Activated naive CD8-positive, alpha-beta T cell treated with anti-CD3 and anti-CD28 coated beads, Interleukin-2, amount 10 ng/mL, durations not matched to agents 7 days and 5 days (primary cell): ENCODE data around the gene LRRC34. TPM values are rescaled to one million over a fixed set of nuclear protein-coding genes. Genes with fewer than 3 reads are reported as not detected.
A peak's percentile ranks its signal among the peaks of the same experiment; 100 is the strongest.

Experiments used
- ATAC-seq: fragments of 150-1000 bp; cut with Tn5 transposase; one replicate; pipeline ENCODE4 v1.10.0; 2021; ENCODE audit warnings: low read depth, moderate library complexity
- POLR2A ChIA-PET: fragments of 350-600 bp; sonication (Branson Sonifier 250); formaldehyde crosslinking; loops from one replicate; lab custom pipeline; 2021; ENCODE audit warnings: antibody characterized with exemption; lab: Charles Lee
- DNase-seq: peaks from one replicate; pipeline ENCODE4 v3.0.0; 2021
- H3K27ac Mint-ChIP-seq: one replicate; pipeline ENCODE4 v1.8.0; 2022; ENCODE audit warnings: mild to moderate bottlenecking, mixed read lengths
- H3K27me3 Mint-ChIP-seq: one replicate; pipeline ENCODE4 v1.8.0; 2022; ENCODE audit warnings: mild to moderate bottlenecking, moderate library complexity, mixed read lengths
- H3K36me3 Mint-ChIP-seq: one replicate; pipeline ENCODE4 v1.8.0; 2021; ENCODE audit warnings: mild to moderate bottlenecking, mixed read lengths
- H3K4me1 Mint-ChIP-seq: one replicate; pipeline ENCODE4 v1.8.0; 2021; ENCODE audit warnings: mixed read lengths
- H3K4me3 Mint-ChIP-seq: one replicate; pipeline ENCODE4 v1.8.0; 2022; ENCODE audit warnings: mild to moderate bottlenecking, moderate library complexity, mixed read lengths
- H3K9me3 Mint-ChIP-seq: one replicate; pipeline ENCODE4 v1.8.0; 2021; ENCODE audit warnings: mixed read lengths
- total RNA-seq, 2 experiments: library from RNA; stranded (reverse); gene quantifications; one replicate each; pipeline ENCODE4 v1.2.3, GENCODE V29; 2021

Gene LRRC34
- total RNA-seq, 2 experiments from 2014 or later, result 6.9 to 8.1 TPM

DNA sequence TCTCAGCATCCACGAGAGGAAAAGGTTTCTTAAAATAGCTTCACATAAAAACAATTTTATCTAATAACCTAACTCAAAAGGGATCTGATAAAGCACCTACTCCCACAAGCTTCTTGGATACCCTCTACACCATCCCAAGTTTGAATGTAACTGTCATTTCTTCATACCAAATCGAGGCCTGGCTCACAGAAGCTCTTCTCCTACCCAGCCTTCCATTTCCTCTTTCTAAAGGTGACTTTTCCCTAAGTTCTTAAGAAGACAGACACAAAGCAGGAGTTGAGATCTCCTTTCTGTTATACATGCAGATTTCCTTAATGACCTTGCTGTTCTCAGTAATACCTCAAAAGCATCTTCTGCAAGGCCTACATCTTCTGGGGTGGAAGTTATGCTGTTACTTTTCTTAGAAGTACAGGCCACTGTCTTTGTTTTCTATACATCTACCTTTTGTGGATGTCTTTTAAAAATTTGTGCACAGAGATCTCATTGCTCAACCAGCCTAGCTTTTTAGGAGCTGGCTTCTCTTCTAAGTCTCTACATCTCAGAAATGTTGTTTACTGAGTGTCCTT is 3.4 kb downstream of the LRRC34 start:
- no peaks in the 10 kb centered on the region for H3K9me3 Mint-ChIP-seq
- H3K27ac Mint-ChIP-seq, result peak overlapping the region; percentile 84
- DNase-seq, result no peak
- H3K36me3 Mint-ChIP-seq, result peaks cover 16% of the 10 kb centered on the region
- H3K4me3 Mint-ChIP-seq, result peak overlapping the region; percentile 56
- peaks cover 28% of the 10 kb centered on the region for H3K4me1 Mint-ChIP-seq
- POLR2A ChIA-PET, result interaction anchor here (0.6 to 6.3 kb wide), 5 partner anchors 10 to 46 kb away, joined by 3 to 50 read pairs (median 6); partner anchors contain the start of genes MYNN and TERC
- ATAC-seq, result no peak
- H3K27me3 Mint-ChIP-seq, result peaks cover 2% of the 10 kb centered on the region

DNA sequence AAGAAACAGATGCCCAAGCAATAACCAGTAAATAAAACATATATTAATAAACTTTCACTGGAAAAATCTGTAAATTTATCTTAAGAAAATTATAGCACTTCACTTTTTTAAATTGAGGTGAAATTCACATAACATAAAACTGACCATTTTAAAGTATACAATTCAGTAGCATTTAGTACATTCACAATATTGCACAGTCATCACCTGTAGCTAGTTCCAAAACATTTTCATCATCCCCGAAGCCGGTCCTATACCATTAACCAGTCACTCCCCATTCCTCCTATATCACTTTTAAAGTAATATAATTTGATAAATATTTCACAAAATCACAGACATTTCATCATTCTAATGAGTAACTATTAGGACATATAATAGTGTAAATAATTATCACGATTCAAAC is 8.0 kb downstream of the LRRC34 start:
- H3K9me3 Mint-ChIP-seq, result no peaks in the 10 kb centered on the region
- DNase-seq (no peak), ATAC-seq (no peak)
- H3K4me3 Mint-ChIP-seq, result no peak overlapping the region
- no peak overlapping the region for H3K27ac Mint-ChIP-seq
- H3K36me3 Mint-ChIP-seq, result peaks cover 24% of the 10 kb centered on the region
- no peaks in the 10 kb centered on the region for H3K27me3 Mint-ChIP-seq
- H3K4me1 Mint-ChIP-seq, result peaks cover 10% of the 10 kb centered on the region
- POLR2A ChIA-PET, result no interaction called here

GRCh38 chr3:169792359-169792758 is 20.3 kb downstream of the LRRC34 start:
- ATAC-seq (no peak), DNase-seq (no peak)
- peaks cover 7% of the 10 kb centered on the region for H3K4me1 Mint-ChIP-seq
- H3K36me3 Mint-ChIP-seq, result peaks cover 34% of the 10 kb centered on the region
- POLR2A ChIA-PET, result no interaction called here
- no peak overlapping the region for H3K27ac Mint-ChIP-seq
- no peak overlapping the region for H3K4me3 Mint-ChIP-seq
- H3K9me3 Mint-ChIP-seq, result no peaks in the 10 kb centered on the region
- no peaks in the 10 kb centered on the region for H3K27me3 Mint-ChIP-seq

DNA sequence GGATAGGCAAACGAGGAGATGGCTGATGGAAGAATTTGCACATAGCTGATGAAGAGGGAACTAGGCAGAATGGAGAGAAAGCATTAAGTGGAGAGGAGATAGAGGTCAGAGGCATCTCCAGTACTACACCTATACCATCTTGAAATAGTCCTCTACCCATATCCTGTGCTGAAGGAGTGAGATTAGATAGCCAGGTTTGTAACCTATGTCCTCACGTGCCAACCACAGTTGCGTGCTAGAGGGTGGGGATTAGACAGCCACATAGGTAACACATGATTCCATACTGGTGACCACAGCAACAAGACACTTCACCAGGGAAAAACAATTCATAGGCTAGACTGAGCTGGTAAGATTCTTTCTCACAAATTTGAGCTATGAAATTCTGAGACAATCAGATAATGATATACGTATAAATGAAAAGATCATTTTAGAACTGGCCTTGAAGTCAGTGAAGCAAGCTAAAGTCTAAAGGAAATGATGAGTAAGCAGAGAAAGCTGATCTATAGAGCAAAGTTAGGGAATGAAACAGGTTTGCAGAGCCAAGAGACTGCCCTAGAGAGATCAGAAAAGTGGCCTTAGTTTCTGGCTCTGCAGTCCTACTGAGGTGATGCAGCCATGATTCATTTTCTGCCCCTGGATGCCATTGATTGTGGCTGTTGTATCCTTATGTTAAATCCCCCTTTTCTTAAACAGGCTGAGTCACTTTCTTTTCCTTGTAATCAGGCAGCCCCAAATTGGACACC is 21.8 kb downstream of the LRRC34 start:
- ATAC-seq, result no peak
- H3K36me3 Mint-ChIP-seq, result peaks cover 43% of the 10 kb centered on the region
- H3K27ac Mint-ChIP-seq, result no peak overlapping the region
- POLR2A ChIA-PET, result interaction anchor here (0.6 kb wide), 1 partner anchor 42 kb away, joined by 4 read pairs; no protein-coding TSS in a partner anchor
- no peaks in the 10 kb centered on the region for H3K27me3 Mint-ChIP-seq
- DNase-seq, result no peak
- H3K4me3 Mint-ChIP-seq, result no peak overlapping the region
- no peaks in the 10 kb centered on the region for H3K9me3 Mint-ChIP-seq
- H3K4me1 Mint-ChIP-seq, result peaks cover 7% of the 10 kb centered on the region

GRCh38 chr3:169790219-169790618 is 22.5 kb downstream of the LRRC34 start:
- Mint-ChIP-seq H3K27me3 (no peaks in the 10 kb centered on the region), H3K9me3 (no peaks in the 10 kb centered on the region), H3K4me3 (no peak overlapping the region), H3K36me3 (peaks cover 45% of the 10 kb centered on the region), H3K27ac (no peak overlapping the region), H3K4me1 (peaks cover 9% of the 10 kb centered on the region)
- POLR2A ChIA-PET, result interaction anchor here (0.6 kb wide), 1 partner anchor 43 kb away, joined by 4 read pairs; no protein-coding TSS in a partner anchor
- no peak for ATAC-seq
- DNase-seq, result no peak

DNA sequence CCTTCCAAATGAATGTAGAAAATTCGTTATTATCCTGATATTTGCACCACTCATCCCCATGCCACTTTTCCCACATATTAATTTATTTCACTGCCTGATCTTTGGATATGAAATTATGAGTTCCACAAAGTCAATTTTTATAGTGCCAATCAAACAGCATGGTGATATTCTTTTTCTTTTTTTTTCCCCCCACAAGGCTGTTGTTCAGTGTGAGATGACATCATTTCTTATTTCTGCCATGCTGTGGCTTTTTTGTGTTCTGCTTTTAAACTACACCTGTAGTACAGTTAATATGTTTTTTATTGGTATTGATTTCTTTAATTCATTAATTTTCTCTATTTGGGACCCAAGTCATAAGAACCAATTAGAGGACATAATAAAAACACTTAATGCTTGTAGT is 24.9 kb downstream of the LRRC34 start:
- POLR2A ChIA-PET, result no interaction called here
- no peak for ATAC-seq
- no peak overlapping the region for H3K27ac Mint-ChIP-seq
- no peak overlapping the region for H3K4me3 Mint-ChIP-seq
- H3K27me3 Mint-ChIP-seq, result no peaks in the 10 kb centered on the region
- no peak for DNase-seq
- peaks cover 43% of the 10 kb centered on the region for H3K36me3 Mint-ChIP-seq
- peaks cover 9% of the 10 kb centered on the region for H3K4me1 Mint-ChIP-seq
- H3K9me3 Mint-ChIP-seq, result no peaks in the 10 kb centered on the region

- Mint-ChIP-seq H3K4me3 (no peak overlapping the region), H3K36me3 (peaks cover 43% of the 10 kb centered on the region), H3K27ac (no peak overlapping the region), H3K9me3 (no peaks in the 10 kb centered on the region), H3K4me1 (peaks cover 12% of the 10 kb centered on the region), H3K27me3 (no peaks in the 10 kb centered on the region)
- POLR2A ChIA-PET, result no interaction called here
- no peak for ATAC-seq
- DNase-seq, result no peak
Observed at GRCh38 chr3:169787120-169787519, 25.6 kb downstream of the LRRC34 start.

DNA sequence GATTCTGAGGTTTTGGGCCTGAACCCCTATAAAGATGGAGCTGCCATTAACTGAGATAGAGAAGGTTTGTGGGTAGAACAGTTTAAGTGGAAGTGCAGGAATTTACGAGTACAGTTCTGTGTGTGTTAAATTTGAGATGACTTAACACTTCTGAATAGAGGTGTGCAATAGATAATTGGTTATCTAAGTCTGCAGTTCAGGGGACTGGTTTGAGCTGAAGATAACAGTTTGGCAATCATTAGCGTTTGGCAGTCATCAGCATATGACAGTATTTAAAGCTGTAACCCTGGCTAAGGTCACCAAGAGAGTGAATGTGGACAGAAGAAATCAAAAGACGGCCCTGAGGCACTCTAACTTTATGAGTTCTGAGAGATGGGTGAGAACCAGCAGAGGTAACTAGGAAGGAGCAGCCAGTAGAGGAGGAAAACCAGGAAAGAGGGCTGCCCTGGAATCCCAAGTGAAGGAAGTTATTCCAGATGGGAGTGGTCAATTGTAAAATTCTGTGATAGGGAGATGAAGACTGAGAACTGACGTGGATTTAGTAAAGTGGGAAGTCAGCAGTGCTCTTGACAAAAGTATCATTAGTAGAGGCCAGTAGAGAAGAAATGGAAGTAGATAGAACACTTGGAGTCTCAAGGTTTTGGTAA is 31.4 kb downstream of the LRRC34 start:
- POLR2A ChIA-PET, result interaction anchor here (1.0 to 2.6 kb wide), 3 partner anchors 9 to 30 kb away, joined by 3 to 18 read pairs (median 6); partner anchors contain the start of genes LRRC34, LRRIQ4 and MYNN
- ATAC-seq (no peak), DNase-seq (no peak)
- peaks cover 36% of the 10 kb centered on the region for H3K4me1 Mint-ChIP-seq
- H3K36me3 Mint-ChIP-seq, result peaks cover 49% of the 10 kb centered on the region
- no peaks in the 10 kb centered on the region for H3K9me3 Mint-ChIP-seq
- H3K27me3 Mint-ChIP-seq, result no peaks in the 10 kb centered on the region
- H3K27ac Mint-ChIP-seq, result peak overlapping the region; percentile 78
- H3K4me3 Mint-ChIP-seq, result peak overlapping the region; percentile 76

- H3K4me1 Mint-ChIP-seq, result peaks cover 42% of the 10 kb centered on the region
- peak overlapping the region; percentile 76 for H3K4me3 Mint-ChIP-seq
- POLR2A ChIA-PET, result interaction anchor here (1.0 to 2.6 kb wide), 3 partner anchors 8 to 31 kb away, joined by 3 to 18 read pairs (median 6); partner anchors contain the start of genes LRRC34, LRRIQ4 and MYNN
- no peaks in the 10 kb centered on the region for H3K9me3 Mint-ChIP-seq
- peak; percentile 80 for ATAC-seq
- H3K27ac Mint-ChIP-seq, result peak overlapping the region; percentile 78
- H3K36me3 Mint-ChIP-seq, result peaks cover 48% of the 10 kb centered on the region
- DNase-seq, result no peak
- H3K27me3 Mint-ChIP-seq, result no peaks in the 10 kb centered on the region
Observed at GRCh38 chr3:169780742-169781141, 32.0 kb downstream of the LRRC34 start.

- Mint-ChIP-seq H3K36me3 (peaks cover 48% of the 10 kb centered on the region), H3K27ac (no peak overlapping the region), H3K4me1 (peaks cover 56% of the 10 kb centered on the region), H3K27me3 (no peaks in the 10 kb centered on the region), H3K4me3 (no peak overlapping the region), H3K9me3 (no peaks in the 10 kb centered on the region)
- ATAC-seq, result no peak
- POLR2A ChIA-PET, result no interaction called here
- DNase-seq, result no peak
Observed at GRCh38 chr3:169777822-169778221, 34.9 kb downstream of the LRRC34 start.

- POLR2A ChIA-PET, result interaction anchor here (1.0 to 3.5 kb wide), 3 partner anchors 10 to 229 kb away, joined by 3 to 50 read pairs (median 14); partner anchors contain the start of genes LRRC34, LRRIQ4 and TERC
- H3K4me1 Mint-ChIP-seq, result peaks cover 35% of the 10 kb centered on the region
Observed at GRCh38 chr3:169774186-169774585, 38.5 kb downstream of the LRRC34 start.

GRCh38 chr3:169772897-169773816 is 39.5 kb downstream of the LRRC34 start, which contains the start of gene MYNN:
Gene MYNN (plus strand): TSS chr3:169773396. CDS start chr3:169774296, 900 bp downstream.
- POLR2A ChIA-PET, result interaction anchor here (0.9 to 3.5 kb wide), 12 partner anchors 8 to 1097 kb away, joined by 3 to 50 read pairs (median 7); partner anchors contain the start of genes LRRC34, LRRIQ4, PHC3 and RPL22L1
- DNase-seq, result peak; percentile 93
- Mint-ChIP-seq H3K36me3 (peaks cover 20% of the 10 kb centered on the region), H3K9me3 (no peaks in the 10 kb centered on the region), H3K4me3 (peak within 1 kb of the TSS; percentile 99), H3K27me3 (no peaks in the 10 kb centered on the region), H3K27ac (peak within 1 kb of the TSS; percentile 100), H3K4me1 (peaks cover 31% of the 10 kb centered on the region)
- peak; percentile 79 for ATAC-seq

More at GRCh38 chr3:169774186-169774585, 38.5 kb downstream of the LRRC34 start:
- peak overlapping the region; percentile 100 for H3K27ac Mint-ChIP-seq
- no peaks in the 10 kb centered on the region for H3K27me3 Mint-ChIP-seq
- peaks cover 27% of the 10 kb centered on the region for H3K36me3 Mint-ChIP-seq
- peak overlapping the region; percentile 99 for H3K4me3 Mint-ChIP-seq
- DNase-seq (no peak), ATAC-seq (no peak)
- H3K9me3 Mint-ChIP-seq, result no peaks in the 10 kb centered on the region
